PC-3 (cell line): ENCODE results near the gene GPR152. TPM values are rescaled to one million over a fixed set of nuclear protein-coding genes. Genes with fewer than 3 reads are reported as not detected.
"Not testable (repeated sequence)": the region's sequence is repeated elsewhere in the genome, so short reads cannot be mapped to it uniquely, and the experiment has no call there.

Experiments used
- ATAC-seq: fragments of 200-7000 bp; cut with Tn5 transposase; 2 replicates; pipeline ENCODE4 v1.9.1; 2020; ENCODE audit warnings: mild to moderate bottlenecking, moderate library complexity
- BruUV-seq: library from RNA; stranded (reverse); fragments of 400-500 nt; replicated peaks from 2 replicates; lab custom pipeline; 2021; lab: Mats Ljungman, UMichigan
- CTCF ChIA-PET: fragments of 300-600 bp; sonication (Branson Sonifier 250); formaldehyde crosslinking; loops from one replicate; lab custom pipeline; 2022; ENCODE audit warnings: antibody characterized with exemption; lab: Charles Lee
- POLR2A ChIA-PET: fragments of 300-600 bp; sonication (Branson Sonifier 250); formaldehyde crosslinking; loops from one replicate; lab custom pipeline; 2022; ENCODE audit warnings: antibody characterized with exemption; ENCODE audit not compliant: unreplicated experiment; lab: Charles Lee
- DNase-seq: peaks from one replicate; pipeline ENCODE4 v3.0.0-alpha.2; 2015
- H2AFZ ChIP-seq: fragments of 300-600 bp; sonication (generic); 2 replicates; pipeline ENCODE4 v1.6.0; 2016; ENCODE audit warnings: antibody characterized with exemption, low read length
- H3F3A ChIP-seq: fragments of 300-600 bp; sonication (generic); one replicate; pipeline ENCODE4 v1.6.0; 2017; ENCODE audit warnings: antibody characterized with exemption, low read length, control low read depth, mild to moderate bottlenecking; ENCODE audit not compliant: unreplicated experiment
- H3K27ac ChIP-seq: fragments of 300-600 bp; sonication (generic); 2 replicates; pipeline ENCODE4 v1.5.1; 2016; ENCODE audit warnings: mild to moderate bottlenecking, low read length
- H3K27me3 ChIP-seq: fragments of 300-600 bp; sonication (generic); 2 replicates; pipeline ENCODE4 v1.6.1; 2016; ENCODE audit warnings: low read length, mixed read lengths
- H3K36me3 ChIP-seq: fragments of 300-600 bp; sonication (generic); 2 replicates; pipeline ENCODE4 v1.6.1; 2016; ENCODE audit warnings: low read depth, mixed run types, low read length, mixed read lengths
- H3K4me1 ChIP-seq: fragments of 300-600 bp; sonication (generic); 2 replicates; pipeline ENCODE4 v1.5.1; 2016; ENCODE audit warnings: low read length; ENCODE audit not compliant: insufficient read depth
- H3K4me2 ChIP-seq: fragments of 300-600 bp; sonication (generic); 2 replicates; pipeline ENCODE4 v1.6.0; 2016; ENCODE audit warnings: low read length
- H3K4me3 ChIP-seq: fragments of 300-600 bp; sonication (generic); 2 replicates; pipeline ENCODE4 v1.5.1; 2016; ENCODE audit warnings: mild to moderate bottlenecking, low read length, mixed read lengths
- H3K79me2 ChIP-seq: fragments of 300-600 bp; sonication (generic); 2 replicates; pipeline ENCODE4 v1.6.1; 2017; ENCODE audit warnings: low read length, mixed read lengths
- H3K9ac ChIP-seq: fragments of 300-600 bp; sonication (generic); 2 replicates; pipeline ENCODE4 v1.6.0; 2016; ENCODE audit warnings: mild to moderate bottlenecking, low read length
- H3K9me2 ChIP-seq: fragments of 300-600 bp; sonication (generic); replicated peaks from 2 replicates; pipeline ENCODE4 v1.6.1; 2016; ENCODE audit warnings: mixed run types, low read length, mixed read lengths
- H3K9me3 ChIP-seq: fragments of 300-600 bp; sonication (generic); 2 replicates; pipeline ENCODE4 v1.6.1; 2016; ENCODE audit warnings: low read length, mixed read lengths
- H4K20me1 ChIP-seq: fragments of 300-600 bp; sonication (generic); 2 replicates; pipeline ENCODE4 v1.6.1; 2016; ENCODE audit warnings: low read length, mixed read lengths
- EZH2 ChIP-seq: fragments of 300-600 bp; sonication (generic); IDR thresholded peaks from one replicate; pipeline ENCODE4 v1.6.1; 2017; ENCODE audit warnings: antibody characterized with exemption, mild to moderate bottlenecking, low read length; ENCODE audit not compliant: unreplicated experiment
- EZH2phosphoT487 ChIP-seq: fragments of 300-600 bp; sonication (generic); IDR thresholded peaks from 2 replicates; pipeline ENCODE4 v1.6.1; 2018; ENCODE audit warnings: mild to moderate bottlenecking, antibody characterized with exemption, low read length, borderline replicate concordance
- intact Hi-C: fragments of 100-400 bp; cut with micrococcal nuclease; formaldehyde crosslinking; loops from 2 replicates; pipeline ENCODE4 v1.9.0; 2023
- microRNA-seq: library from miRNA; unstranded; fragments of <30 nt; microRNA quantifications from one replicate; pipeline ENCODE4 v1.1.0, GENCODE V29; 2020; ENCODE audit not compliant: unreplicated experiment
- total RNA-seq: library from RNA; depleted of rRNA; stranded (reverse); fragments of >200 nt; gene quantifications from 2 replicates; pipeline ENCODE4 v1.2.3, GENCODE V29; 2014; rRNA removed
- TF ChIP-seq, protein P1 (sequence below): fragments of 300-600 bp; sonication (generic); conservative IDR thresholded peaks from 2 replicates; pipeline ENCODE4 v1.5.1; 2017; ENCODE audit warnings: antibody characterized with exemption, low read depth, mild to moderate bottlenecking, low read length

The GPR152 gene
- total RNA-seq, 1 experiment from 2014 or later: not detected

DNA sequence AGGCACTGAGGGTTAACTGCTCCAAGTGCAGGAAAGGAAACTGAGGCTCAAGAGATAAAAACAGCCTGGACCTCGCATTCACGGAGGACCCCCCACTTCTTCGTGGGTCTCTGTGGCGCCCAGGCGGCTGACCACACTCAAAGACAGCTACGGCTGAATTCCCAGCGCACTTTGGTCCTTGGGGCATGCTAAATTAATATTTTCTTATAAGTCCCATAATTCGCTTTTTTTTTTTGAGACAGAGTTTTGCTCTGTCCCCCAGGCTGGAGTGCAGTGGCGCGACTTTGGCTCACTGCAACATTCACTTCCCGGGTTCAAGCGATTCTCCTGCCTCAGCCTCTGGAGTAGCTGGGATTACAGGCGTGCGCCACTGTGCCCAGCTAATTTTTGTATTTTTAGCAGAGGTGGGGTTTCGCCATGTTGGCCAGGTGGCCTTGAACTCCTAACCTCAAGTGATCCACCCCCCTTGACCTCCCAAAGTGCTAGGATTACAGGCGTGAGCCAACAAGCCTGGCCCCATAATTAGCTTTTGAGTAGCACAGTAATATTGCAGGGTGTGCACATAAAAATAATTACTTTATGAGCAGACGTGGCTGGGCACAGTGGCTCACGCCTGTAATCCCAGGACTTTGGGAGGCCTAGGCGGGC, 50.2 kb downstream of the GPR152 start:
- intact Hi-C loops: loop anchor here (2.0 kb wide), 1 partner anchor 26 kb away; the partner anchor contains the start of gene RPS6KB2

DNA sequence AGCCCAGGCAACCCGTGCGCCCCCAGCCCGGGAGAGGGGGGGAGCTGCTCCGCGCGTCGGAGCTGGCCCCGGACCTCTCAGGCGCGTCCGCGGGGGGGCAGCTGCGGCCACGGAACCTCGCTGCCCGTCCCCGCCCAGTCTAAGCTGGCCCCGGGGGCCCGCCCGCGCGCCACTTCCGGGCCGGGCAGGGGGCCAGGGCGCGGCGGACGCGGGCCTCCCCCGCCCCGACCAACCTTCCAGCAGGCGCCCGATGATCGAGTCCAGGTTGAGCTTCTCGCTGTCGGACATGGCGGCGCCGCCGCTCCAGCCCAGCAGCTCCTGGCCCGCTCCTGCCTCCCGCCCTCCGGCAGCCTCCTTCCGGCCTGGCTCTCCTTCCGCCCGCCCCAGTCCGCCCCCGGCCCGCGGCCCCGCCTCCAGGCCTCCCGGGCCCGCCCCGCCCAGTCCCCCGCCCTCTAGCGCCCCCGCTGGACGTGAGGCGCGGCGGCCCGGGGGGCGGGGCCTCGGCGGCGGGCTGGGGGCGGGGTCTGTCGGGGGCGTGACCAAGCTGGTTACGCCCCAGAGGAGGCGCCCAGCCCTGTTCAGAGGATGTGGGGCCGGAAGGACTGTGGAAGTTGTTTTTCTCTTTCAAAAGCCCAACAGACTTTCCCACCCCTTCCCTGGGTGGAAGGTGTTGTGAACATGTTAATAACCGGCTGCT, 50.9 kb downstream of the GPR152 start, which contains the start of gene PPP1CA:
PPP1CA (minus strand) TSS at position 364 of the 697 bp plus-strand sequence; CDS start at position 288, 76 bp downstream.
- BruUV-seq: no TSS peak
- Histone ChIP-seq H3K79me2 (peaks cover 28% of the 10 kb centered on the region), H3K4me2 (peak within 1 kb of the TSS; percentile 98), H3K4me3 (peak within 1 kb of the TSS; percentile 88), H3K27me3 (no peaks in the 10 kb centered on the region), H3K9ac (peak within 1 kb of the TSS; percentile 93), H4K20me1 (peaks cover 16% of the 10 kb centered on the region; the same call in 1 of the 2 replicates), H3K36me3 (peaks cover 24% of the 10 kb centered on the region), H3K9me3 (no peaks in the 10 kb centered on the region), H3K4me1 (peaks cover 11% of the 10 kb centered on the region), H3K27ac (peak within 1 kb of the TSS; percentile 71), H3K9me2 (no peaks in the 10 kb centered on the region), H3F3A (no peaks in the 10 kb centered on the region), H2AFZ (peak within 1 kb of the TSS; percentile 74)
- ChIA-PET CTCF (interaction anchor here (0.5 to 1.7 kb wide), 11 partner anchors 10 to 1387 kb away, joined by 3 to 15 read pairs (median 5); partner anchors contain the start of genes PITPNM1, RAD9A and TMEM134), POLR2A (interaction anchor here (0.5 to 1.2 kb wide), 12 partner anchors 10 to 935 kb away, joined by 3 to 16 read pairs (median 5); partner anchors contain the start of genes NUDT8, PELI3 and RAD9A)
- ATAC-seq: peak; percentile 86
- DNase-seq: peak; percentile 88
- TF ChIP-seq EZH2 (no peak), EZH2phosphoT487 (no peak)
- TF ChIP-seq, protein P1, sequence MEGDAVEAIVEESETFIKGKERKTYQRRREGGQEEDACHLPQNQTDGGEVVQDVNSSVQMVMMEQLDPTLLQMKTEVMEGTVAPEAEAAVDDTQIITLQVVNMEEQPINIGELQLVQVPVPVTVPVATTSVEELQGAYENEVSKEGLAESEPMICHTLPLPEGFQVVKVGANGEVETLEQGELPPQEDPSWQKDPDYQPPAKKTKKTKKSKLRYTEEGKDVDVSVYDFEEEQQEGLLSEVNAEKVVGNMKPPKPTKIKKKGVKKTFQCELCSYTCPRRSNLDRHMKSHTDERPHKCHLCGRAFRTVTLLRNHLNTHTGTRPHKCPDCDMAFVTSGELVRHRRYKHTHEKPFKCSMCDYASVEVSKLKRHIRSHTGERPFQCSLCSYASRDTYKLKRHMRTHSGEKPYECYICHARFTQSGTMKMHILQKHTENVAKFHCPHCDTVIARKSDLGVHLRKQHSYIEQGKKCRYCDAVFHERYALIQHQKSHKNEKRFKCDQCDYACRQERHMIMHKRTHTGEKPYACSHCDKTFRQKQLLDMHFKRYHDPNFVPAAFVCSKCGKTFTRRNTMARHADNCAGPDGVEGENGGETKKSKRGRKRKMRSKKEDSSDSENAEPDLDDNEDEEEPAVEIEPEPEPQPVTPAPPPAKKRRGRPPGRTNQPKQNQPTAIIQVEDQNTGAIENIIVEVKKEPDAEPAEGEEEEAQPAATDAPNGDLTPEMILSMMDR: 0 out of 2 replicates have a peak, but pooled peaks have one; percentile 30
- intact Hi-C loops: loop anchor here (1.0 to 2.0 kb wide), 2 partner anchors 27 to 67 kb away; partner anchors contain the start of gene RPS6KB2

More for the DNA sequence above, 50.2 kb downstream of the GPR152 start:
- 0 out of 2 replicates have a peak overlapping the region, but pooled peaks have one; percentile 8 for H3K27ac ChIP-seq
- not testable (repeated sequence) for ATAC-seq, H3F3A ChIP-seq, DNase-seq, H3K9me2 ChIP-seq, H3K9me3 ChIP-seq, H3K27me3 ChIP-seq
- ChIA-PET POLR2A (interaction anchor here (0.6 to 0.9 kb wide), 4 partner anchors 10 to 54 kb away, joined by 5 to 13 read pairs (median 8); partner anchors contain the start of gene RAD9A), CTCF (interaction anchor here (0.5 to 1.7 kb wide), 6 partner anchors 18 to 1386 kb away, joined by 3 to 15 read pairs (median 8); partner anchors contain the start of gene TMEM134)
- BruUV-seq: TSS peak; percentile 89
- peak overlapping the region; percentile 71 for H2AFZ ChIP-seq
- peaks cover 16% of the 10 kb centered on the region; the same call in 1 of the 2 replicates for H4K20me1 ChIP-seq
- peak overlapping the region; percentile 80 for H3K4me2 ChIP-seq
- peaks cover 11% of the 10 kb centered on the region for H3K4me1 ChIP-seq
- H3K9ac ChIP-seq: peak overlapping the region; percentile 13; the same call in 1 of the 2 replicates
- H3K79me2 ChIP-seq: peaks cover 28% of the 10 kb centered on the region
- H3K4me3 ChIP-seq: peak overlapping the region; percentile 42
- H3K36me3 ChIP-seq: peaks cover 24% of the 10 kb centered on the region

Small RNA genes lying within 50 kb of the gene (microRNA-seq; reads per million reads assigned to microRNA genes)
- 1.0 reads per million for gene MIR6752

Other genes starting within 250 kb of the GPR152 start
- gene GRK2, start 186.3 kb downstream of the GPR152 start, total RNA-seq: 103 TPM in 2 replicates
- gene ANKRD13D, start 163.4 kb downstream of the GPR152 start, total RNA-seq: 58.9 and 63.9 TPM in 2 replicates
- gene SSH3, start 149.2 kb downstream of the GPR152 start, total RNA-seq: 35.1 and 52.4 TPM in 2 replicates
- gene POLD4, start 99.2 kb downstream of the GPR152 start, total RNA-seq: 78.5 and 81.5 TPM in 2 replicates
- 48.3 and 63.5 TPM in 2 replicates for gene CLCF1, start 79.1 kb downstream of the GPR152 start, total RNA-seq
- 45.5 and 48.9 TPM in 2 replicates for gene RAD9A, start 60.7 kb downstream of the GPR152 start, total RNA-seq
- 449 and 477 TPM in 2 replicates for gene PPP1CA, start 50.9 kb downstream of the GPR152 start, total RNA-seq
- not detected in 2 replicates for gene TBC1D10C, start 48.6 kb downstream of the GPR152 start, total RNA-seq
- gene CARNS1, start 37.1 kb downstream of the GPR152 start, total RNA-seq: 0.22 TPM in 1 of 2 replicates, not detected in the other
- gene RPS6KB2, start 24.2 kb downstream of the GPR152 start, total RNA-seq: 170 and 208 TPM in 2 replicates
- 0.15 and 0.29 TPM in 2 replicates for gene PTPRCAP, start 15.0 kb downstream of the GPR152 start, total RNA-seq
- gene CORO1B, start 9.3 kb downstream of the GPR152 start, total RNA-seq: 209 and 250 TPM in 2 replicates
- gene CABP4, start 2.6 kb upstream of the GPR152 start, total RNA-seq: 0.55 TPM in 1 of 2 replicates, not detected in the other
- 73.5 and 107 TPM in 2 replicates for gene TMEM134, start 16.5 kb upstream of the GPR152 start, total RNA-seq
- 155 and 171 TPM in 2 replicates for gene AIP, start 30.3 kb upstream of the GPR152 start, total RNA-seq
- 79.8 and 95.4 TPM in 2 replicates for gene PITPNM1, start 52.6 kb upstream of the GPR152 start, total RNA-seq
- gene CDK2AP2, start 55.4 kb upstream of the GPR152 start, total RNA-seq: 74.9 and 87.4 TPM in 2 replicates
- gene CABP2, start 70.7 kb upstream of the GPR152 start, total RNA-seq: not detected in 2 replicates
- gene GSTP1, start 131.1 kb upstream of the GPR152 start, total RNA-seq: 1,049 and 1,154 TPM in 2 replicates
- gene NDUFV1, start 154.2 kb upstream of the GPR152 start, total RNA-seq: 499 and 686 TPM in 2 replicates
- gene NUDT8, start 177.2 kb upstream of the GPR152 start, total RNA-seq: 36.3 and 50.6 TPM in 2 replicates
- gene TBX10, start 187.0 kb upstream of the GPR152 start, total RNA-seq: not detected in 2 replicates
- not detected in 2 replicates for gene ACY3, start 198.0 kb upstream of the GPR152 start, total RNA-seq
- 0.40 TPM in 1 of 2 replicates, not detected in the other for gene ALDH3B2, start 221.9 kb upstream of the GPR152 start, total RNA-seq